IPS-18c (cell line): ENCODE results near the gene RRP36.
"Not testable (repeated sequence)": the region's sequence is repeated elsewhere in the genome, so short reads cannot be mapped to it uniquely, and the experiment has no call there.

Source experiments
- H3K4me3 ChIP-seq: 2 replicates; pipeline ENCODE4 v1.7.0; 2013; ENCODE audit warnings: low read depth, mild to moderate bottlenecking, low read length, moderate library complexity; ENCODE audit not compliant: insufficient read depth
- H3K9me3 ChIP-seq: one replicate; pipeline ENCODE4 v1.6.1; 2013; ENCODE audit warnings: mild to moderate bottlenecking, low read length, moderate library complexity; ENCODE audit not compliant: control insufficient read depth, insufficient read depth

RRP36 gene

GRCh38 chr6:43026365-43026764 lies 4.9 kb downstream of the RRP36 start:
- Histone ChIP-seq H3K4me3 (no peak overlapping the region), H3K9me3 (no peaks in the 10 kb centered on the region)

DNA sequence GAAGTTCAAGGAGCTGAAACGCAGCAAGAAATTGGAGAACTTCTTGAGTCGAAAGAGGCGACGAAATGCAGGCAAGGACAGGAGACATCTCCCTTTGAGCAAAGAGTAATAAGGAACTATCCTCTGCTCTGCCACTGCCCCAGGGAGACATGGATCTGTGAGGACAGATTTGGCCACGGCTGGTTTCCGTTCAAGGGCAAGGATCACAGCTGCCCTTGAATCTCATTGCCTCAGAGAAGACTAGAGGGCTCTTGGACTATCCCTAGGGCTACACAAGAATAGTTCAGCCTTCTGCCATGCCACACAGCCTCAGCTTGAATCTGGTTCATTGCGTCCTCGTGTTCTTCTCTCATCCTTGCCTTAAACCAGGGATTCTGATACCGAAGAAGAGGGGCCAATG lies 7.7 kb downstream of the RRP36 start:
- no peaks in the 10 kb centered on the region for H3K9me3 ChIP-seq

DNA sequence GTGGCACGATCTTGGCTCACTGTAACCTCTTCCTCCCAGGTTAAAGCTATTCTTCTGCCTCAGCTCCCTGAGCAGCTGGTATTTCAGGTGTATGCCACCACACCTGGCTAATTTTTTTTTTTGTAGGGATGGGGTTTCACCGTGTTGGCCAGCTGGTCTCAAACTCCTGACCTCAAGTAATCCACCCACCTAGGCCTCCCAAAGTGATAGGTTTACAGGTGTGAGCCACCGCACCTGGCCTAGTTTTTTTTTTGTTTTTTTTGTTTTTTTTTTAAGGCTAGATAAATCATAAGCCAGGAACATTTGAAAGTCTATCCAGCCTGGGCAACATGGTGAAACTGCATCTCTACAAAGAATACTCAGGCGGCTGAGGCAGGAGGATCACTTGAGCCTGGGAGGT lies 10.9 kb downstream of the RRP36 start:
- Histone ChIP-seq H3K9me3 (no peaks in the 10 kb centered on the region), H3K4me3 (no peak overlapping the region)

More for the DNA sequence above, 7.7 kb downstream of the RRP36 start:
- H3K4me3 ChIP-seq = no peak overlapping the region

DNA sequence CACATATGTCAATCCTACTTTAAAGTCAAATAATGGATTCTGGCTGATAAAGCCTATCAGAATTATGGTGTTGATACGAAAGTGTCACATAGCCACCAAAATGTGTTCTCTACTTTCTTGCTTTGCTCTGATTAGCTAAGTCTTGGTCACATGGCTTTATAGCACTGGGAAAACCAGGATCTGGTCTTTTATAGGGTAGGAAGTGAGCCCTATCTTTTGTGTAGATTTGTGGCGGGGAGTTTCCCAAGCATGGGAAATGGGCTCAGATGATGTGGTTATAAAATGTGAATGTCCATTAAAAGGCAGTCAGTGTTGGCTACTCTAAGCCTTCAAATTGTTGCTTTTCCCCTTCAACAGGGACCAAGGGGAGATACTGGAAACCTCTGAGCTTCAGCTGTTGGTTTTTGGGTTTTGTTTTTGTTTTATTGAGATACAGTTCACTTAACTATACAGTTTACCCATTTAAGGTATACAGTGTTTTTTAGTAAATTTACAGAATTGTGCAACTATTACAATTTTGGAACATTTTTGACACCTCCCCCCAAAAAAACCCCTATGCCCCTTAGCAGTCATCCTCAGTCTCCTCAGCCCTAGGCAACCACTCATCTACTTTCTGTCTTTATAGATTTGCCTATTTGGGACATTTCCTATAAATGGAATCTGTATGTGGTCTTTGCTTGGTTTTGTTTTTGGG lies 12.2 kb downstream of the RRP36 start:
- Histone ChIP-seq H3K4me3 (no peak overlapping the region), H3K9me3 (no peaks in the 10 kb centered on the region)

DNA sequence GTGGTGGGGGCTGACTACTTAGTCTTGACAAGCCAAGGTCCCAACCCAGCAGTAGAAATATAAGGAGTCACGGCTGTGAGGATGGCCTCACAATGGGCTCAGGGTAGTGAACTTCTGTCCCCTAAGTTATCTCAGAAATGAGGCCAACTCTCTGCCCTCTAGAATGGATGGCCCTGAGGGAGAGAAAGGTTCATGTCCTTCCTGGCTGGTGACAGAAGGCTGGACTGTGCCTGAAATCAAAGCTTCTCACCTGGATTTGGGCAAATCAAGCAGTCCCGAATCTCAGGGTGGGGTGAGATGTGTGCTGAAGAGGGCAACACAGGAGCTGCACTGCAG lies 12.7 kb downstream of the RRP36 start:
- Histone ChIP-seq H3K9me3 (no peaks in the 10 kb centered on the region), H3K4me3 (no peak overlapping the region)

DNA sequence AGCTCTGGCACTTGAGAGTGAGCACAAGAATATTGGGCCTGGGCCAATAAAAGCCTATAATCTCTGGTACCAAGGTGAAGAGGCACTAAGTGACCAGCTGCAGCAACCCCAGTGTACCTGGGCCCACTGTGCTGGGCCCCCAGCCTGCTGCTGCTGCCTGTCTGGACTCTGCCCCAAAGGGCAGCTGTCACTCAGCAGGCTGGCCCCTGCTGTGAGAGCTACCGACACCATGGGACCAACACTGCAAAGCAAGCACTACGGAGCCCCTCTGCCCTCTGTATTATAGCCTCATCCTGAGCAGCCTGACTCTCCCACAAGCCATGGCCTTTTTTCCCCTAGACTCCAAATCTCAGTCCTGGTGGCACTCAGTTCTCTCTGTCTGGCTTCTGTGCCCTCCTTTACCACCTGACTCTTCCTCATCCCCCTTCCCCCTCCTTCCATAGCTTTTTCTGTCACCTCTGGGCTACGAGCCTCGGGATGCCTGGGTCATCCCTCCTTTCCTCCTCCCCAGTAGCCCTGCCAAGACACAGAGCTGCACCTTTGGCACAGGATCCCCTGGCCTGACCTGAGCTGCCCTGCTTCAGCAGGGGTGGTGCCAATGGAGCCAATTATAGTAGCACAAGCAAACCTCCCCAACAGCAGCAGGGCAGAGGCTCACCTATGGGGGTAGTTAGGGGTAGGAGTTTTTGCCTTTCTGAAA lies 14.2 kb downstream of the RRP36 start:
- Histone ChIP-seq H3K4me3 (no peak overlapping the region), H3K9me3 (no peaks in the 10 kb centered on the region)

- Histone ChIP-seq H3K4me3 (no peak overlapping the region), H3K9me3 (no peaks in the 10 kb centered on the region)
Observed at GRCh38 chr6:43036712-43037111, 15.3 kb downstream of the RRP36 start.

GRCh38 chr6:43037197-43037596 lies 15.8 kb downstream of the RRP36 start:
- Histone ChIP-seq H3K9me3 (no peaks in the 10 kb centered on the region), H3K4me3 (no peak overlapping the region)

DNA sequence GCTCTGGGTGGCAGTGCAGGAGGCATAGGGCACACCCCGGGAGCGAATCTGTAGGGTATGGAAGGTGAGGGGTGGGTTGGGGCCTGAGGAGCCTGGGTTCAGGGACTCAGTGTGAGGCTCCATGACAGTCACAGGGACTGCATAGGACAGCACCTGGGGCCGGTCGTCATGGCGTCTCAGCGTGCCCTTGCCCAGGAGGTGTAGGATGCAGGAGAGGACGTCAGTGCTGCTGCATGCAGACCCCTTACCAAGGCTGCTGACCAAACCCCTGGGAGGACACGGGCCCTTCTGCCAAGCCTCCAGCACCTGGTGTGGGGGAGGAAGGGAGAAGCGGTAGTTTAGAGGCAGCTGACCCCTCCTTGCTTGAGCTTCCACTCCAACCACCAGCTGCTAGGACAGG lies 16.3 kb downstream of the RRP36 start:
- no peaks in the 10 kb centered on the region for H3K9me3 ChIP-seq
- no peak overlapping the region for H3K4me3 ChIP-seq

GRCh38 chr6:43038727-43039126 lies 17.3 kb downstream of the RRP36 start:
- H3K9me3 ChIP-seq = no peaks in the 10 kb centered on the region
- H3K4me3 ChIP-seq = no peak overlapping the region

DNA sequence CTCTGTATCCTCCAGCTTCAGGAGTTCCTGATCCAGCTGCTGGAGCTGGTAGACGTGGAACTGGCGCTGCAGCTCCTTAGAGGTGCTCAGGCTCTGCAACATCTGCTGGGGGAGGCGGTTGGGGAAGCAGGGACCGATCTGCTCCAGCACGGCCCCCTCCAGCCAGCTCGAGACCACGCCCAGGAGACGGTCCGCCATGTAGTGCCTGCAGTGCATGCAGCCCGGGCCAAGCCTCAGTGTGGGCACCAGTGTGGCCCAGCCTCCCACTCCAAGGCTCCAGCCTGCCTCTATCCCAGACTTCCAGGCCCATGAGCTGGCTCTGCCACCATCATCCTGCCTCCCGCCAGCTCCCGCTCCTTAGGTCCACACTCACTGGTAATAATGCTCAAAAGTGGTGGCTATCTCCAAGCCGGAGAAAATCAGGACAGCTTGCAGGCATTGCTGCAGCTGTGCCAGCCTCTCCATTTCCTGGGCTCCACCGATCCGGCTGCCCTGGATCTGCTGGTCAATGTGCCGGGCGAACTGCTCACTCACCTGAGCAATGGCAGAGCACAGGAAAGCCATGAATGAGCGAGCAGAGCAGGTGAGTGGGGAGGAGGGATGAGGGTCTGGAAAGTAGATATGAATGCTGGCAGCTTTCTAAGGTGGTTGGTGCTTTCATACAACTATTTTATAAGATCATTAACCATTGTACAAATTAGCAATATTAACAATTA lies 19.3 kb downstream of the RRP36 start:
- Histone ChIP-seq H3K9me3 (no peaks in the 10 kb centered on the region), H3K4me3 (no peak overlapping the region)

DNA sequence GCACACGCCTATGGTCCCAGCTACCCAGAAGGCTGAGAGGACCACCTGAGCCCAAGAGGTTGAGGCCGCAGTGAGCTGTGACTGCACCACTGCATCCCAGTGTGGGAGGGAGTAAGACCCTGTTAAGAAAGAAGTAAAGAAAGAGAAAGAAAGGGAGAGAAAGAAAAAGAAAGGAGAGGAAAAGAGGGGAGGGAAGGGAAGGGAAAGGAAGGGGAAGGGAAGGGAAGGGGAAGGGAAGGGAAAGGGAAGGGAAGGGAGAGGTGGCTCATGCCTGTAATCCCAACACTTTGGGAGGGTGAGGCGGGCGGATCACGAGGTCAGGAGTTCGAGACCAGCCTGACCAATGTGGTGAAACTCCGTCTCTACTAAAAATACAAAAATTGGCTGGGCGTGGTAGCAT lies 20.1 kb downstream of the RRP36 start:
- not testable (repeated sequence) for H3K4me3 ChIP-seq, H3K9me3 ChIP-seq

DNA sequence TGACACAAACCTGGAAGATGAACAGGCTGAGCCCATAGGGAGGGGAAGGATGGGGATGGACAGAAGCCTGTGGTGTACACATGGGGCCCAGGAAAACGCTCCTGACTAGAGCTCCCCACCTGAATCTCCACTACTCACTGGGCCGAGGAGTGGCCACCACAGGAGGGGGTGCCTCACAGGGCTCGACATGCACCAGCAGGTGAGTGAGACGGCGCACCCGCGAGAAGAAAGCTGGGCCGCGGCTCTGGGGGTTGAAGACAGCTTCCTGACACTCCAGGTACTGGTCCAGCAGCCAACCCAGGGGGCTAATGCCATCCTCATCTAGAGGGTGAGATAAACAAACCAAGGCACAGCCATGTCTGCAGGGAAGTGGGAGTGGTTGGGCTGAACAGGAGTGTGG lies 21.9 kb downstream of the RRP36 start:
- no peaks in the 10 kb centered on the region for H3K9me3 ChIP-seq

DNA sequence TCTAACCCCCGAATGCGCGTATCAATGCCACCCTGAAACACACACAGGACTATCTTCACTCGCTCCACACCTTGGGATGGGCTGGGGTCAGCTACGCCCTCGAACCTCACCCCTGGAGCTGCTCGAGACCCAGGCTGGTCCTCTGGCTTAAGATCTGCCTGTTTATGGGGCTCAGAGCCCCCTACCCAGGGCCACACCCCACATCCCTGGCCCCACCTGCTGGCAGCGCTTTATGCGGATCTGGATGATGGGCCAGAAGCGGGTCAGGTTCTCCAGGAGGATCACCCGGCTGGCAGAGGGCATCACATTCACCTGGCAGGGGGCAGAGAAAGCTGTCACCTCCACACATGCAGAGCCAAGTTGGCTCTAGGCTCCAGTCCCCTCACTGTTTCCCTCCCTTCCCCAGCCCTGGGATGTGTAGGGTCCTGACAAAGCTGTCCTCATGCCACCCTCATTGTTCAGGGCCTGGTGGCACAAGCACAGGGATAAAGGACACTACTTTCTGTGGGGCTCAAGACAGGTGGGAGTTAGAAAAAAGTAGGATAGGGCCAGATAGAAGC lies 24.0 kb downstream of the RRP36 start:
- Histone ChIP-seq H3K9me3 (no peaks in the 10 kb centered on the region), H3K4me3 (no peak overlapping the region)

More for the DNA sequence above, 21.9 kb downstream of the RRP36 start:
- no peak overlapping the region for H3K4me3 ChIP-seq

DNA sequence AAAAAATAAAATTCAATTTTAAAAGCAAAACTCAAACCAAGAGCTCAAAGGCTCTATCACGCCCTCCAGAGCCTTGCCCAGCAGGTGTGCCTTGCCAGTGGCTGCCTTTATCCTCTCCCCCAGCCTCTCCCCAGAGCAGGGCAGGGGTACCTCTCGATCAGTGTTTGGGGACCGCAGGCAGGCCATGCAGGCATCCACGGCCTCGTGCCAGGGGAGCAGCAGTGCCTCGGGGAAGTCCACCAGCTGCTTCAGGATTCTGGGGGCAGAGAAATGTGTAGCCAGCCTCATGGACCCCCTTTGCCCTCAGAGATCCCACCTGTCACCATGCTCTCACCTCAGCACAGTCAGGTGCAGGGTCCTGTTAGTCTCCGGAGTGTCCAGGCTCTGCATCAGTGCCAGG lies 26.6 kb downstream of the RRP36 start:
- no peaks in the 10 kb centered on the region for H3K9me3 ChIP-seq

DNA sequence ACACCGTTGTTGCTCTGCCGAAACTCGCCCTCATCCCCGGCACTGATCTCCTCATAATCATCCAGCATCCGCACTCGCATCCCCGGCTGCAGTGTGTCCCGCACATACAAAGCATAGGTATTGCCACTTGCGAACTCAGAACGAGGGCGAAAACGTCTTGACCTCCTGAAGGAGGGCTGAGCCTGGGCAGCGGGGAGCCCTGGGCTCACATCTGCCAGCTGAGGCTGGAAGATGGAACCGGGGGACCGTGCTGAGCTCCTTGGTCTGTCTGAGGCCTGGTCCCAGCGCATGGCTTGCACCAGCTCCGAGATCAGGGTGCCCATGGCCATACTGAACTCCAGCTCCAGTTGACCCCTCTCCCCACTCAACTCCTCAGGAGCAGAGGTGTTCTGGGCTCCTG lies 29.6 kb downstream of the RRP36 start:
- Histone ChIP-seq H3K4me3 (no peak overlapping the region), H3K9me3 (peaks cover 2% of the 10 kb centered on the region)

More for the DNA sequence above, 26.6 kb downstream of the RRP36 start:
- H3K4me3 ChIP-seq = no peak overlapping the region

DNA sequence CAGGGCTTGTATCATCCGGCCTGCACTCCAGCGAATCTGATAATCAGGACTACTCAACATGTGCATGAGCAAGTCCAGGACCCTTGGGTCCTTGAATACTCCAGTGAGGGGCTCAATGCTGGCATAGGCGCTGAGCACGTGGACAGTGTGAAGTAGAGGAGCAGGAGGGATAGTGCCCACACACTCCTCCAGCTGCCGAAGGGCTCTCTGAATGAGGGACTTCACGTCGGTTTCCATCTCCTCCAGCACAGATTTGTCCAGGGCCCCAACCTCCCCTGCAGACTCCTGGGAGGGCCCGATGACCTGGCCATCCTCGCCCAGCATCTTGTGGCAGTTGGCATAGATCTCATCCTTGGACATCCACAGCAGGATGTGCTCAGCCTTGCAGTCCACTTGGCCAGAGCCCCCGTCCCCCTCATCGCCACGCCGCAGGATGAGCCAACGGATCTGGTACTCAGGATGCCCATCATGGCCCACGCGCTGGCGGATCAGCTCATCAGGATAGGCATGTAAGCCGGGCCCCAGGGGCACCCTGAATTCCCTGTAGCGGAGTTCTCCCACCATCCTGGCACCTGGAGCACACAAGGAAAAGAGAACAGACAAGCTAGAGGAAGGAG lies 30.9 kb downstream of the RRP36 start:
- Histone ChIP-seq H3K4me3 (peak overlapping the region; percentile 94; the same call in 1 of the 2 replicates), H3K9me3 (peaks cover 2% of the 10 kb centered on the region)
